HL-60 (cell line): Measurements from ENCODE around the gene NMU.

Source experiments
- DNase-seq, 2 experiments: peaks; one replicate each; pipeline ENCODE4 v3.0.0-alpha.2; 2010 to 2020; ENCODE audit warnings: low read depth in 1 of 2, low spot score in 1 of 2
- H3K27ac ChIP-seq: fragments of 250-450 bp; sonication (Bioruptor Pico); replicated peaks from 2 replicates; pipeline ENCODE4 v1.5.1; 2020; ENCODE audit warnings: mild to moderate bottlenecking, moderate library complexity
- H3K27me3 ChIP-seq: fragments of 250-450 bp; sonication (Bioruptor Pico); 2 replicates; pipeline ENCODE4 v1.5.1; 2021; ENCODE audit warnings: mild to moderate bottlenecking, moderate library complexity; ENCODE audit not compliant: insufficient read depth, poor library complexity, severe bottlenecking
- H3K4me3 ChIP-seq: replicated peaks from 2 replicates; pipeline ENCODE4 v1.5.1; 2011; ENCODE audit warnings: mild to moderate bottlenecking, control low read depth, low read length; ENCODE audit not compliant: insufficient read depth
- CTCF ChIP-seq: IDR thresholded peaks from one replicate; pipeline ENCODE4 v1.5.1; 2011; ENCODE audit warnings: low read length, control low read depth, inconsistent platforms; ENCODE audit not compliant: insufficient read depth
- GABPA ChIP-seq: IDR thresholded peaks from 2 replicates; pipeline ENCODE4 v1.6.1; 2012; ENCODE audit warnings: low read depth
- POLR2AphosphoS5 ChIP-seq: IDR thresholded peaks from 2 replicates; pipeline ENCODE4 v1.6.1; 2012; ENCODE audit warnings: low read depth
- REST ChIP-seq: IDR thresholded peaks from 2 replicates; pipeline ENCODE4 v1.6.1; 2012; ENCODE audit warnings: low read depth; ENCODE audit not compliant: insufficient replicate concordance
- SPI1 ChIP-seq: IDR thresholded peaks from 2 replicates; pipeline ENCODE4 v1.6.1; 2012; ENCODE audit warnings: low read depth, mild to moderate bottlenecking, borderline replicate concordance

NMU gene

GRCh38 chr4:55545641-55546505 is 90.2 kb downstream of the NMU start:
- TF ChIP-seq CTCF (no peak), POLR2AphosphoS5 (peak; percentile 67), REST (peak; percentile 19), GABPA (peak; percentile 85), SPI1 (peak; percentile 54; the same call in 1 of the 2 replicates)
- Histone ChIP-seq H3K27me3 (no peaks in the 10 kb centered on the region), H3K4me3 (peak overlapping the region; percentile 70), H3K27ac (peak overlapping the region; percentile 92)
- DNase-seq = peak; percentile 45 to 67
